HL-60/S4 treated with retinoic acid at 250 ng/mL for 4 days and 3 days (cell line): ENCODE results near the gene TXNDC9.
"Not testable (repeated sequence)": the region's sequence is repeated elsewhere in the genome, so short reads cannot be mapped to it uniquely, and the experiment has no call there.

Experiments used
- in situ Hi-C: fragments of 300-500 bp; cut with MboI; formaldehyde crosslinking; loops from 2 replicates; pipeline ENCODE4 v1.7.0; 2022; ENCODE audit warnings: low sequenced_read_pairs

Gene TXNDC9, protein sequence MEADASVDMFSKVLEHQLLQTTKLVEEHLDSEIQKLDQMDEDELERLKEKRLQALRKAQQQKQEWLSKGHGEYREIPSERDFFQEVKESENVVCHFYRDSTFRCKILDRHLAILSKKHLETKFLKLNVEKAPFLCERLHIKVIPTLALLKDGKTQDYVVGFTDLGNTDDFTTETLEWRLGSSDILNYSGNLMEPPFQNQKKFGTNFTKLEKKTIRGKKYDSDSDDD

DNA sequence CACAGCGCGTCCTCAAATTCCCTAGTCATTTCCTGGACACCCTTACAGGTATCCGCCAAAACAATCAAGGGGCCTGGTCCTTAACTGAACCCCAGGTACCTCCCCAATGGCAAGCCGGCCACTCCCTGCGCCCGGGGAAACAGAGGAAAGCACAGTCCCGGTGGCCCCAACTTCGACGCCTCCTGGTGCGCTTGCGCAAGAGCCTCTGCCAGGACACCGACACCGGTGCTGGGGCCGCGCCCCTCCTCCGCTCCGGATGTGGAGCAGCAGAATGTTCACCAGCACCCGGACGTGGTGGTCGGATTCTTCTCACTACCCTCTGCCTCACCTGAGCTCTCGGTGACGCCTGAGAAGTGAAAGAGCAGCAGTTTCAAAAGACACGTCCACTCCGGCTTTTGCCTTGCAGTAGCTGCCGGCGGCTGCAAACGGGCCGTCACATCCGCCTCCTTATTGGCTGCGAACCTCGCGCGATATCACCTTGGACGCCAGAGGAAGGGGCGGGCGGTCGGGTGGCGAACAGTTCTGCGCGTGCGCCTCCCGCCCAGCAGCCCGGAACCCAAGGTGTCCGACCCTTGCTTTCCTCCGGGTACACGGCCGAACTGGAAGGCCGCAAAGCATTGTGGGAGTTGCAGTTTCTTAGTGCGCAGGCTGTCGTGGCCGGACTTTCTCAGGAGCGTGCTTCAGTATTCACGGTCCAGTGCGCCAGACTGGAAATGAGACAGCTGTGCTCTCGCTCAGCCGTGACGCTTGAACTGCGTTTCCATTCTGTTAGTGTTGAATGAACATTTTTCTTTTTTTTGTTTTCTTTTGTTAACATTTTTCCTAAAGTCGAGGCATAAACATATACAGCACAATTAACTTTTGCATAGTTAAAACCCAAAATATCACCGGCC, at the start of gene TXNDC9:
TXNDC9 (minus strand) TSS at position 423 of the 893 bp plus-strand sequence. CDS start 3,123 bp downstream, outside the sequence.
- in situ Hi-C loops = no loop called here

DNA sequence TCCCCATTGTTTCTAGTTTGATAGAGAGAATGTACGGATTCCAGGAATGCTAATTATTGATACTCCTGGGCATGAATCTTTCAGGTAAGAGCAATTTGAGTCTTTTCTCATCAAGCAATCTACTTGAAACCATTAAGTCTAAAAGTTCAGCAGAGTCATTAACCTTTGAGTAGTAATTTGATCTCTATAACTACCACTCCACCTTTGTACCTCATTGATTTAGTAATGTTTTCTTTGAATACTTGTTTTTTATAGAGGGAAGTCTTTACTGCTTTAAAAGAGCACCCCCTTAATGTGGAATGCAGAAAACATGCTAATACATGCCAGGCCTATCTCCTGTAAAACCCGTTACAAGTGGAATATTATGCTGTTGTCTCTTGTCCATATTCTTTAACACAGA, 46.0 kb upstream of the TXNDC9 start:
- in situ Hi-C loops = no loop called here

DNA sequence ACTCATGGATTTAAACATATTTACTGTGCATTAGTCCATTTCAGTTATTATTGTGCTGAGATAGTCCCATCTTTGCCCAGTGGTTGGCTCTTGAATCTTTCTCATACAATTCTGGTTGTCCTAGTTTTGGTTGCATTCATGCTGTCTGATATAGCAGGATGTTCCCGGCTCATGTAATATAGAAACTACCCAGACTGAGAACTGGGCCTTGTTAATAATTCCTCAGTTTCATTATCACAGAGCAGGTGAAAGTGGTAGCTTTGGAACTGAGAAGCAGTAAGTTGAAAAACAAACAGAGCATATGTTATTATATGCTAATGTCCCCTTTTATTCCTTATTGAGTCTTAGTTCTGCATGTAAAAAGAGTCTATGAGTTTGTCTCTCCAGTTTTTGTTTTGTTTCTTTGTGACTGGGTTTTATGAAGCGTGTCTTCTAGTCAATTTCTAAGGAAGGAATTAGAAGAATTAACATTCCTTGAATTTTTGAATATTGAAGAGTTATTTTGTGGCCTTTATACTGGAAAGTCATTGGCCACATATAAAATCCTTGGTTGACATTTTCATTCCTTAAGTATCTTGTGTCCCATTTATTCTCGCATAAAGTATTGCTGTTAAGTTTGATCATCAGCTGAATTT, 44.4 kb upstream of the TXNDC9 start:
- in situ Hi-C loops = no loop called here

DNA sequence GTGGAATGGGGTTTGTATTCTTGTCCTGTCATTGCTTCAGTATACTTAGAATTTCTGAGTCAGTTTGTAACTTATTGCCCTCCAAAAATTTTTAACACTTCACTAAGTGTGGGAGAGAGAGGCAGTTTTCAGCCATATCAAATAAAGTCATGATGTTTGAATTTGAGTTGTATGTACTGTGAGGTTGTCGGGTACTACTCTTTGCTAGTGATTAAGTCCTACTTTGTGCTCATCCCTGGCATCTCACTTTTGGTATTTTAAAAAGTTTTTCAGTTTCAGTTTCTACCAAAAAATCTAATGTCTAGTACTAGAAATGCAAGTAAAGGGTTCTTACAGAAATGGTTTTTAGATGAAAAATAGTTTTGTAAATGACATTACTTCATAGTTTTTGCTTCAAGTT, 41.7 kb upstream of the TXNDC9 start:
- in situ Hi-C loops = no loop called here

DNA sequence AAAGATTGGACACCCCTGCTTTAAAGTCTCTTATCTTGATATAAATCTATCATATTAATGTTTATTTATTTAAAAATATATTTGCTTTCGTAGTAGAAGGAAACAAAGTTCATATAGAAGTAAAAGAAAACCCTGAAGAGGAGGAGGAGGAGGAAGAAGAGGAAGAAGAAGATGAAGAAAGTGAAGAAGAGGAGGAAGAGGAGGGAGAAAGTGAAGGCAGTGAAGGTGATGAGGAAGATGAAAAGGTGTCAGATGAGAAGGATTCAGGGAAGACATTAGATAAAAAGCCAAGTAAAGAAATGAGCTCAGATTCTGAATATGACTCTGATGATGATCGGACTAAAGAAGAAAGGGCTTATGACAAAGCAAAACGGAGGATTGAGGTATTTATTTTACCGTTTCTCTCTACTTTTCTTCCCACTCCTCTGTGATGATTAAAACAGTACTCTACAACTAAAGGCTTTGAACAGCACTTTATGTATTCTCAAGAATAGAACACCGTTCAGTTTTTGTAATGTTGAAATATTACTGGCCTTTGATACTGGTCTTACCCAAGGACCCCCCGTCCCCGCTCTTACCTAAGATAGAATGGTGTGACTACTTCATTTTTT, 40.2 kb upstream of the TXNDC9 start:
- in situ Hi-C loops = no loop called here

DNA sequence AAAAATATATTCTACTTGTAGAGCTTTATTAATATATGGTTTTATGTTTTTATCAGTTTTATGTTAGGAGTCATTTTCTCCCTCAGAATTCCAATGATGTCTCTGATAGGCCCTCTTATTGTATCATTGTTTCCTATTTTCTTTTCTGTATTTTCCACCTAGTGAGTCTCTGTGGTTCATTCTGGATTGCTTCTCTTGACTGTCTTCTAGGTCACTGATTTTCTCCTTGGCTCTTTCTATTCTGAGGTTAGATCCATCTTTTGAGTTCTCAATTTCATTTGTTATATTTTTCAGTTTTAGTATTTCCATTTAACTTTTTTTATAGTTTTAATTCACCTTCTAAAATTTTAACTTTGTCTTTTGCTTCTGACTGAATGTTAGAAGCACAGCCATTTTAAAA, 38.6 kb upstream of the TXNDC9 start:
- in situ Hi-C loops = no loop called here

DNA sequence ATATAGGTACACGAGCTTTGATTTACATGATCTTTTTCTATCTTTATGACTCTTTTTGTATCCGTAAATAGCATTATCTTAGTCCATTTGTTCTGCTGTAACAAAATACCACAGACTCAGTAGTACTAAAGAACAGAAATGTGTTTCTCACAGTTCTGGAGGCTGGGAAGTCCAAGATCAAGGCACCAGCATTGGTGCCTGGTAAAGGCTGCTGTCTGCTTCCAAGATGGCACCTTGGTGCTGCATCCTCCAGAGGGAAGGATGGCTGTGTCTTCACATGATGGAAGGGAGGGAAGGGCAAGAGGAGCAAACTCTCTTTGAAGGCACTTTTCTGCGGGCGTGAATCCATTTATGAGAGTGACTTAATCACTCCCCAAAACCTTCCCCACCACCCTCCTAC, 37.0 kb upstream of the TXNDC9 start:
- in situ Hi-C loops = no loop called here

DNA sequence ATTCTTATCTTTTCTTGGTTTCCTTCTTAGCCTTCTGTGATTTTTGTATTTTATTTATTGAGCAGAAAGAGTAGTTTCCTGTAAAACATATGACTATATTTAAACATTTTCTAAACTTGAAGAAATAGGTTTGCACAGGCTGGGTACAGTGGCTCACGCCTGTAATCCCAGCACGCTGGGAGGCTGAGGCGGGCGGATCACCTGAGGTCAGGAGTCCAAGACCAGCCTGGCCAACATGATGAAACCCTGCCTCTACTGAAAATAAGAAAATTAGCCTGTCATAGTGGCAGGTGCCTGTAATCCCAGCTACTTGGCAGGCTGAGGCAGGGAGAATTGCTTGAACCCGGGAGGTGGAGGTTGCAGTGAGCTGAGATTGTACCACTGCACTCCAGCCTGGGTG, 32.7 kb upstream of the TXNDC9 start:
- in situ Hi-C loops = not testable (repeated sequence)

DNA sequence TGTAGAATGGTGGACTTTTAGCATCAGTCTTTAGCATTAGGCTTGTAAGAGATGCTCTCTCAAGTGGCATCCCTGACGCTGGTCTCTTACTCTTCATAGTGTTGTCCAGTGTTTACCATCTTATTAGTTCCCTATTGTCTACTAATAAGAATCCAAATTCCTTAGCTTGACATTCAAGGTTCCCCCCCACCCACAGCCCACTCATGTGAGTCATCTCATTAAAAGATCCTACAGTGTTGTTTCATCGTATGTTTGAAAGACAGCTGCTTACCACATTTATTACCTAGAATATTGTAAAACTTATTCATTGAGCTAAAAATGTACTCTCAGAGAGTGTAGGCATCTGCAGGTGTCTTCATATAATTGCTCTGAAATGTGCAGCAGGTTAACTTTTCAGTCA, 29.5 kb upstream of the TXNDC9 start:
- in situ Hi-C loops = no loop called here

DNA sequence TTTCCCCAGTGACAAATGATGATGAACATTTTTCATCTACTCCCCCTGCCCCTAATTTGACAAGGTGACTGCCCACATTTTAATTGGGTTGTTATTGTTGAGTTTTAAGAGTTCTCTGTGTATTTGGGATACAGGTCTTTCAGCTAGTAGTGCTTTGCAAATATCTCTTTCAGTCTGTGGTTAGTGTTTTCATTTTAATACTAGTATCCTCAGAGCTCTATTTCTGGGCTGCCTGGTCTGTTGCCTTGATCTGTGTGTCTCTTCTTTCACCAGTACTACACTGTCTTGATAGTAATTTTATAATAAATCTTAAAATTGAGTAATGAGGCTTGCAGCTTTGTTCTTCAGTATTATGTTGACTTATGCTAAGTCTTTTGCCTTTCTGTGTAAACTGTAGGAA, 20.7 kb upstream of the TXNDC9 start:
- in situ Hi-C loops = no loop called here

DNA sequence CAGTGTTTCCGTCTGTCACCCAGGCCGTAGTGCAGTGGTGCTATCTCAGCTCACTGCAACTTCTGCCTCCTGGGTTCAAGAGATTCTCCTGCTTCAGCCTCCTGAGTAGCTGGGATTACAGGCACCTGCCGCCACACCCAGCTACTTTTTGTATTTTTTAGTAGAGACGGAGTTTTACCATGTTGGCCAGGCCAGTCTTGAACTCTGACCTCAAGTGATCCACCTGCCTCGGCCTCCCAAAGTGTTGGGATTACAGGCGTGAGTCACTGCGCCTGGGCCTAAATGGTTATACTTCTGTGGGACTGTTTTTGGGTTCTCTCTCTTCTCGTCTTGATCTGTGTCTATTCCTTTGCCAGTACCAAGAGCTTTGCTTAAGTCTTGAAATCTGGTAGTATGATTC, 18.7 kb upstream of the TXNDC9 start:
- in situ Hi-C loops = not testable (repeated sequence)

DNA sequence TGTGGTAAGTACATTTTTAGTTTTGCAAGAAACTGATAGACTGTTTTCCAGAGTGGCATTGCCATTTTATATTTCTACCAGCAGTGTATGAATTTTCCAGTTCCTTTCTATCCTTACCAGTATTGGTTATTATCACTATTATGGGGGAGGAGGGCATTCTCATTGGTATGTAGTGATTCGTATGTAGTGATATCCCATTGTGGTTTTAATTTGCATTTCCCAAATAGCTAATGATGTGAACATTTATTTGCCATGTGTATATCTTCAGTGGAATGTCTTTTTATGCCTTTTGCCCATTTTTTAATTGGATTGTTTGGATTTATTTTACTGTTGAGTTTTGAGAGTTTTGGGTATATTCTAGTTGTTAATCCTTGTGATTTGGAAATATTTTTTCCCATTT, 17.9 kb upstream of the TXNDC9 start:
- in situ Hi-C loops = no loop called here

DNA sequence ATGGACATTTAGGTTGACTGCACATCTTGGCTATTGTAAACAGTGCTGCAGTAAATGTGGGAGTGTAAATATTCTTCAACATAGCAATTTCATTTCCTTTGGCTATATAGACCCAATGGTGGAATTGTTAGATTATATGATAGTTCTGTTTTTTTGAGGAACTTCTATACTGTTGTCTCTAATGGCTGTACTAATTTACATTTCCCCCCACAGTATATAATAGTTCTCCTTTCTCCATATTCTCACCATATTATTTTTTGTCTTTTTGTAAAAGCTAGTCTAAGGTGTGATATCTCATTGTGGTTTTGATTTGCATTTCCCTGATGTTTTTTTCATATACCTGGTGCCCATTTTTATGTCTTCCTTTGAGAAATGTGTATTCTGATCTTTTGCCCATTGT, 14.1 kb upstream of the TXNDC9 start:
- in situ Hi-C loops = no loop called here

DNA sequence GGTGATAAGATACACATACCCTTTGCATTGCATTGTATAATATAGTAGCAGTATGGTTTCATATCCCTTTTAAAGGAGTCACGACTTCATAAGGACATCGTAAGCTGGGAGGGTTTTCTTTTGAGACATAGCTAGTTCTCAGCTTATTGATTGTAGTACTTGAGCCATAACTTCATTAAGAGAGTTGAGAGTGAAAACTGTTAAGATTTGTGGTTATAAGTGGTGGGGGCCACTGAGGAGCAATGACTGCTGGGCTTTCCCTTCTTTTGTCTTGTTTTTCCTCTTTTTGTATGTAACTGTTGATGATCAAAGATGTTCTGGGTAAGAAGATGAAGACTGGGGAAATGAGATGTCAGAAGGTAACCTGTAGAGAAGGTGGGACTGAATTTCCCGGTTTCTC, 12.0 kb upstream of the TXNDC9 start:
- in situ Hi-C loops = no loop called here

DNA sequence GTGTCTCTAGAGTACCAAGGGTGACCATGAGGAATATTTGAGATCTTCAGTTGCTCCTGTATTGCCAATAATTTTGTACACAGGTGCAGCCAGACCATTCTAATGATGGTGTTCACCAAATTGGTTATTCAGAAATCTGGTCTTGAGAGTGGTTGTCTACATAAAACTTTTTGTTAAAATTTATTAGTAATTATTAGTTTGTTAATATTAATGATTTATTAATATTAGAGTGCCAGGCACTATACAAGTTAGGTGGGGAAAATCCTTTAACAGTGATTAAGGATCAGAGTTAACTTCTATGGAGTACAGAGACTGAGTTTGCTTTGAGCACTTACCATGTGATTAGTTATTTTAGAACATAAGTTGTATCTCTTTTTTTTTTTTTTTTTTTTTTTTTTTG, 10.1 kb upstream of the TXNDC9 start:
- in situ Hi-C loops = no loop called here

DNA sequence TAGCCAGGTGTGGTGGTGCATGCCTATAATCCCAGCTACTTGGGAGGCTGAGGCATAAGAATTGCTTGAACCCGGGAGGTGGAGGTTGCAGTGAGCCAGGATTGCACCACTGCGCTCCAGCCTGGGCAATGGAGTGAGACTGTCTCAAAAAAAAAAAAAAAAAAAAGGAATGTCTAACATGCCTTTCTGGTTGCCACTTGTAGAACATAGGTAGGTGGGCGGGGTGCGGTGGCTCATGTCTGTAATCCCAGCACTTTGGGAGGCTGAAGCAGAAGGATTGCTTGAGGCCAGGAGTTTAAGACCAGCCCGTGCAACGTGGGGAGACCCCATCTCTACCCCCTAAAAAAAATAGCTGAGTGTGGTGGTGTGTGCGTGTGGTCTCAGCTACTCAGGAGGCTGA, 9.3 kb upstream of the TXNDC9 start:
- in situ Hi-C loops = not testable (repeated sequence)

DNA sequence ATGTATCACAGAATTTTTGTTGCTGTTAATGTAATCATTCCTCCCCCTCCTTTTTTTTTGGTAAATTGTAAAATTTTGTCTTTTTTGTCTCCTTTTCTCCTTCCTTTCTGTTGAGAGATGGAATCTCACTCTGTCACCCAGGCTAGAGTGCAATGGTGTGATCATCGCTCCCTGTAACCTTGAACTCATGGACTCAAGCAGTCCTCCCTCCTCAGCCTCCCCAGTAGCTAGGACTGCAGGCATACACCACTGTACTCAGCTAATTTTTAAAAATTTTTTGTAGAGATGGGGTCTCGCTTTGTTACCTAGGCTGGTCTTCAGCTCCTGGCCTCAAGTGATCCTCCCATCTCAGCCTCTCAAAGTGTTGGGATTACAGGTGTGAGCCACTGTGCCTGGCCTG, 6.4 kb upstream of the TXNDC9 start:
- in situ Hi-C loops = no loop called here

DNA sequence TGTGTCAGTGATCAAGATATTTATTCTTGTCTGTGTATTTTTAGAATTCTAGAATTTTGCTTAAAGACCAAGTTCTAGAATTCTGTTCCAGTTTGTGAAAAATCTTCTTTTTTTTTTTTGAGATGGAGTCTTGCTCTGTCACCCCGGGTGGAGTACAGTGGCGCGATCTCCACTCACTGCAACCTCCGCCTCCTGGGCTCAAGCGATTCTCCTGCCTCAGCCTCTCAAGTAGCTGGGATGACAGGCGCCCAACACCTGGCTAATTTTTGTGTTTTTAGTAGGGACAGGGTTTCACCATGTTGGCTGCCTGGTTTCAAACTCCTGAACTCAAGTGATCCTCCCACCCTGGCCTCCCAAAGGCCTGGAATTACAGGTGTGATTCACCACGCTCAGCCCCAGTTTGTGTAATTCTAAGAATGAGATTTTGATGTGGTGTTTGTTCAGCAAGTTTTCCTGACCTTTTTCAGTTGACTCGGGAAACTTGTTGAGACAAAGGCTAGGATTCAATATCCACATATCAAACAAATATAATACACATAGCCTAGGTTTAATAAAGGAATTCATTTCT, 4.6 kb upstream of the TXNDC9 start:
- in situ Hi-C loops = no loop called here

DNA sequence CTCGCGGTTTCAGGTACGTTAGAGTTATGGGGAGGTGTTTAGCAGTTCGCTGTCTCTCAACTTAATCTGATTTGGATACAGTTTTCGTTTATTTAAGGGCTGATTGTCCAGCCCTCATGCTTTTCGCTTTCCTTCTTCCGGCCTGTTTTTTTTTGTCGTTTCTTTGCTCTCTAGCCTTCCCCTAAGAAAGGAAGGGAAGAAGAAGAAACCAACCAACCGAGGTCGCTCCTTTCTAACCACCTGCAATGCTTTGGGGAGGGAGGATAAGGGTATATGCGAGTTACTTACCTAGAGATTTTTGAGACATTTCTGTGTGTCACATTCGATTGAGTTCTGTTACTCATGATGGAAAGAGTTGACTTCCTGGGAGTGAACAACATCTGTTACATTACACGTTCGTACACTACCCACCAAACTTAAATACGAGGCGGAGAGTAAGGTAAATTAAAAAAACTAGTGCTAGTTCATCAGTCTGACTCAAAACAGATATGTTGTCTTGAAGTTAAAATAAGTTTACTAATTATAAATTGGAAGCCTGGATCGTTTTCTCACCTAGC, 2.0 kb upstream of the TXNDC9 start:
- in situ Hi-C loops = no loop called here

DNA sequence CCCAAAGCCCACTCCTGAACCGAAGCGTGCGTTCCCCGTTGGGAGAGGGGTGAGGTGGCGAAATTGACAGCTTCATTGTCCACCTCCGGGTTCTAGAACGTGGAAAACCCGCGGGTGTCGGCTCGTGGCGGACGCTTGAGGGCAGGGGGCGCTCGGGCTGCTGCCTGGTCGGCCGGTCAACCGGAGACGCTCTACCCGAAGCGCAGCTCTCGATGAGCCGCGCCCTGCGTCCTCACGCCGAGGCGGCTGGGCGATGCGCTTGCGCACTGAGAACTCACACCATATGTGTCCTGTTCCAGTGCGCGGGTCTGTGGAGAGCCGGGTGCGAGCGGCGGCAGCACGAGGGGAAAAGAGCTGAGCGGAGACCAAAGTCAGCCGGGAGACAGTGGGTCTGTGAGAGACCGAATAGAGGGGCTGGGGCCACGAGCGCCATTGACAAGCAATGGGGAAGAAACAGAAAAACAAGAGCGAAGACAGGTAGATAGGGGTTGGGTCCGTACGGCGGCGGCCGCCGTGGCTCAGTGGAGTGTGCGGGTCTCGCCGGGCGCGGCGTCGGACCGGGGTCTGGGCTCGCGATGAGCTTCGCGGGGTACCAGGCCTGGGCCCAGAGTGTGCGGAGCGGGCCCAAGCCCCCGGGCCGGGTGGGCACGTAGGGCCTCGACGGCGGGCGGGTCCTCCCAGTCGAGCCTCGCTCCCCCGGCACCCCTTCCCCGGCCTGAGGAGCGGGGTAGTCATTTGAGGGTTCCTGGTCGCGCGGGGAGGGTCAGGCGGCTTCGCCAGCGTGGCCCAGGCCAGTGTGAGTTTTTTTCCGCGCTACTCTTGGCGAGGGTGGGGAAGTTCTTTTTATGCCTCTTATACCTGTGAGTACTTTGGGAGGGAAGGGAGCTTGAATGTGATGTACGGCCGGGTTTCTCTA, 1.2 kb upstream of the TXNDC9 start, which contains the start of gene EIF5B:
EIF5B (plus strand) TSS at position 277 of the 916 bp plus-strand sequence; CDS start at position 443, 166 bp downstream.
- in situ Hi-C loops = no loop called here
